ENCODE data around the gene OCA2.

Gene OCA2

DNA sequence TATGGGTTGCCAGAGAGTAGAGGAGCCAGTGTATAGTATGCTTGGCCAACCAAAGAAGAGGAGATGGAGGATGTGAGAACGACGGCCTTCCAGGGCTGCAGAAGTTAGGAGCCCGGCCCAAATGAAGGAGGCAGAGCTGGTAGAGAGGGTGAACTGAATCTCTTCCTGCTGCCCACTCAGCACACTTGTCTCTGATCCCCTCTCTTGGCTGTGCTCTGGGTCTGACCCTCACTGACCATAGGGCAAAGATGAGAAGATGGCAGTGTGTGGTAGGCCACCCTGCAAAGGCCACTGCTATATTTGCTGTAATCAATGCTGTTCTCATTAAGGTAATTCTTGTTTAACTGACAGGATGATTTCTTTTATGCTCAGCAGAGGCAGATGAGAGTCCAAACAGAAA, 256.0 kb downstream of the OCA2 start:
- DNase-seq = no peak

DNA sequence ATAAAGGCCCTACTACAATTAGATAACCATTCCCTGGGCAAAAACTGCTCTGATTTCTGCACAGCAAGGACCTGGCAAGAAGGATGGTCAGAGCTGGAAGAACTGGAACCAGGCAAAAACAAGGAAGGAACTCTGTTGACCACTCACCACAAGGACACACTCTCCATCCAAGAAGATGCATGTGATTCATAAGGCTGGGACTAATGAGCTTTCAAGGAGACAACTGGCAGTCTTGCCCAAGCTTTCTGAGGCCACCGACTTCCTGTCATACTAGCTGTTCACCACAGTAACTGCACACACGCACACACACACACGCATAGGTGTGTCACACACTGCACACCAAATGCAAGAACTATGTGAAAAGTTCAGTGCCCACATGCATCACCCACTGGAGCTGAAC, 256.6 kb downstream of the OCA2 start:
- DNase-seq = no peak

DNA sequence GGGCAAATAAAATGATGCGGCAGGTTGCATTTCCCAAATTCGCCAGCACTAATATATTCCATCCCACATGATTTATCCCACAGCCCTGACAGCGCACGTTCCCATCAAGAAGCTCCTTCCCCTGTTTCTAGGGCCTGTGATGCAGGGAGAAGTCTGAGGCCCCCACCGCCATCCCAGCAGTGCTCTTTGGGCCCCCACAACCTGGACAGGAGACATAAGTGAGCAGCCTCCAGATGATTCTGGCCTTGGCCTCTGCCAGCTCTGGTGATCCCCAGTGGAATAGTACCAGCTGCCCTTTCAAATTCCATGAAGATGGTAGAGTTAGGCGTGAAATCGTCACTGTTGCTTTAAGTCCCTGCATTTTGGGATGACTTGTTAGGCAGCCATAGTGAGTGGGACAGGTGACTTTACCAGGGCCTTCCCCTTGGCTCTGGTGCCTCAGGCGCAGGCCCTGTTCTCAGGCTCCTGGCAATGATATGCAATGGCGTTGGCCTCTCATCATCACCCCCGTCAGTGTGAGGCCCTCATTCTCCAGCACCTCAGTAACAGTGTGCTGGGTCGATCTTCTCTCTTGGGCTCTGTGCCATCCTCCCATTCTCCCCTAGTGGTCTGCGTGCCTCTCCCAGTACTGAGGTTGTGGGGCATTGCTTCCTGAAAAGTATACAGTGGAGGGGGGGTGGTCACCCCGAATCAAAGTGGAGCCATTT, 263.7 kb downstream of the OCA2 start:
- DNase-seq = no peak

DNA sequence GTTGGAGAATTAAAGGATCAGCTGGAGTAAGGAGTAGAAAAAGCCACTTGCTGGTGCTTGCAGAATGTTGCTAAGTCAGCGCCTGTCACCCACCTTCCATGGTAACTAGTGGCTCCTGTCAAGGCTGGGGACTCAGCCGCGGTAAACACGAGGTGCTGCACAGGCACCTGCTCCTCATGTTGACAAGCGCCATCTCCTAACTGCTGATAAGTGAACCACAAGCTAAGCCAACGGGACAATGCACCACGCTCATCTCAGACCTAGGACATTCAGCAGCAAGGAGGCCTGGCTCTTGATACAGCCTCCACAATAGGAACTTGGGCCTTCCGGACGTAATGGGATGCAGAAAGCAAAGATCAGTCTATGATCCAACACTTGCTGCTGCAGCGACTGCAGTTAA, 264.4 kb downstream of the OCA2 start:
- no peak for DNase-seq

DNA sequence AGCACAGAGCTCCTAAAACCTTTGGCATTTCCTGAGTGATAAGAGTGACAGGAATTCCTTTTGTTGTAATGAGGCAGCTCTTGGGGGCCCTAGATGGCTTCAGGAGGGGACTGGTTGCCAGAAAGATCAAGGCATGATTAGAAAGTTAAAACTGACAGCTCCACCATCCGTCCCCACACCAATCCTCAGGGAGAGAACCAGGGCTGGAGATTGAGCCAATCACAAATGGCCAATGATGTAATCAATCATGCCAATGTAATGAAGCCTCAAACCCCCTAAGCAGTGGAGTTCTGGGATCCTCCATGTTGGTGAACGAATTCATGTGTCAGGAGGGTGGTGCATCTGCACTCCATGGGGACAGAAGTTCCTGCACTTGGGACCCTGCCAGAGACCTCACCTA, 265.1 kb downstream of the OCA2 start:
- DNase-seq = no peak

DNA sequence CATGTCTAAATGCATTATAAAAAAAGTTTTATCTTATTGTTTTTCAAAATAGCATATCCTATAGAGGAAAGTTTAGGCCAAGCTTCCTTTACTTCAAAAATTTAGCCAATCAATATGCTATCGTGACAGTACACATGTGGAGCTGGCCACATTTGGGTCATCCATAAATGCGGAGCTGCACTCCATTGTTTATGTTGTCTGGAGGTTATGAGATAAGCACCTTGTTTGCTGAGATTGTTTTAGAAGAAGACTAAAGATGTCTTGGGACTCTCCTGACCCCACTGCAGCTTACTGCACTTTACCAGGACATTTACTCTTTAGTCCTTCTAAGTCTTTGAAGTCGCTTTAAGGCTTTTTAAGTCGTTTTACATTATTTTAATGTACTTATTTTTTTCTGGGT, 265.9 kb downstream of the OCA2 start:
- DNase-seq = no peak

DNA sequence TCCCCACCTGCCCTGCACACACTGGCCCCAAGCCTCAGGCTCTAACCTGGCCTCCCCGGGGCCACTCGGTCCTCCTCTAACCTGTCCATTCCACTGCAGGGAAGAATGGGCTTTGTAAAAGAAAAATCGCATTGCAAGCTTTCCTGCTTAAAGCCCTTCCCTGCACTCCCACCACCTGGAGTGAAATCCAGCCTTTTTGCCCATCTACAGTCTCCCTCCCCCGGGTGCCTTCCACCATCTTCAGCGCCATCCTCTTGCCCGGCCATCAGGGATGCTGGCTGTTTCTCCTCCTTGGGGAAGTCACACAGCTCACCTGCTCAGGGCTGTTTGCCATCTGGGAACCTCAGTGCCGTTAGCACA, 266.9 kb downstream of the OCA2 start:
- DNase-seq = no peak

DNA sequence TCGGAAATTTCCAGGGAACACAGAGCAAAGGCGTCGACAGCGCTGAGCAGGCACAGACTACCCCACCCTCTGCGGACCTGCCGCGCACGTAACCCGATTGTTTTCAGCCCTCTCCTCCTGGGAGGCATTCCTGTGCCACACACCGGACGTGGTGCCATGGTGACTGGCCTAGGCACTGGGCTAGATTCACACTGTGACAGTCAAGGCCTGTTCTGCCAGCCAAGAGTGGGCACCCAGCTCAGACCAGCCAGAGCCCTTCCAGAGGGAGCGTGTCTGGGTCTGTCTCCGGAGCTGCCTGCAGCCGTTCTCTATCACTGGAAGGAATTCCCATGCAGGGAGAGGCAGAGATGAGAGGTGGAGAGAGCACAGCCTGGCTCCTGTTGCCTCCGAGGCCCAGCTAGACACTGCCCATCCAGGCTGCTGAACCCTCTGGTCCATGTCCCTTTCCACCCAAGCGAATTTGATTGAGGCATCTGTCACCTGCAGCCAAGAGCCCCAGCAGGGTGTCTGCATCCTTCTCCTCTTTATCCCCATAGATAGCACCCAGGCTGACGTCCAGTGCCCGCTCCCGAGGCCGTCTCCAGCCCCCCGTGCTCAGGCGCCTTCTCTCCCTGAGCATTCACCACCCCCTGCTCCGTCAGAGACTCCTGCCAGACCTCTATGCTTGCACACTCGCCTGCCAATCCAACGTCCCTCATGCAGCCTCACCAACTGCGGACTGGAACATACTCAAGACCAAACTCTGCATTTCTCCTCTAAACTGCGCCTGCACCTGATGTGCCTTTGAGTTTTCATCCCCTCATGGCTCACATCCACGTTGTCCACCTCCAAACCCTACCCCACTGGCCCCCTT, 267.5 kb downstream of the OCA2 start:
- no peak for DNase-seq

DNA sequence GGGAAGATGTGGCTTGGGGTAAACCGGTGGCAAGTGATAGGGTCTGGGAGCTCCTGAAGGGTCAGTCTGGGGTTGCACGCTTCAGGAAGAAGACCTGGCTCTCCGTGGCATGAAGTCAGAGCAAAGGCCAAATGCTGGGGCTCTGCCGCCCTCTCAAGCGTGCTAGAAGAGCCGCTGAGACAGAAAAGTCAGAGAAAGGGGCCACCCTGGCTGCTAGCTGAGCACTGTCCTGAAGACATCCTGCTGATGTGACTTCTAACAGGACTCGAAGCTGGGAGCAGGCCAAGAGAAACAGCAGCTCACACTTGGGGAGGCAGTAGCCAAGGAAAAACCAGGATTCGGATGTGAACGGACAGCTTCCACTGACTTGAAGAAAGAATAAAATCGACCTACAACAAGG, 270.4 kb downstream of the OCA2 start:
- no peak for DNase-seq

DNA sequence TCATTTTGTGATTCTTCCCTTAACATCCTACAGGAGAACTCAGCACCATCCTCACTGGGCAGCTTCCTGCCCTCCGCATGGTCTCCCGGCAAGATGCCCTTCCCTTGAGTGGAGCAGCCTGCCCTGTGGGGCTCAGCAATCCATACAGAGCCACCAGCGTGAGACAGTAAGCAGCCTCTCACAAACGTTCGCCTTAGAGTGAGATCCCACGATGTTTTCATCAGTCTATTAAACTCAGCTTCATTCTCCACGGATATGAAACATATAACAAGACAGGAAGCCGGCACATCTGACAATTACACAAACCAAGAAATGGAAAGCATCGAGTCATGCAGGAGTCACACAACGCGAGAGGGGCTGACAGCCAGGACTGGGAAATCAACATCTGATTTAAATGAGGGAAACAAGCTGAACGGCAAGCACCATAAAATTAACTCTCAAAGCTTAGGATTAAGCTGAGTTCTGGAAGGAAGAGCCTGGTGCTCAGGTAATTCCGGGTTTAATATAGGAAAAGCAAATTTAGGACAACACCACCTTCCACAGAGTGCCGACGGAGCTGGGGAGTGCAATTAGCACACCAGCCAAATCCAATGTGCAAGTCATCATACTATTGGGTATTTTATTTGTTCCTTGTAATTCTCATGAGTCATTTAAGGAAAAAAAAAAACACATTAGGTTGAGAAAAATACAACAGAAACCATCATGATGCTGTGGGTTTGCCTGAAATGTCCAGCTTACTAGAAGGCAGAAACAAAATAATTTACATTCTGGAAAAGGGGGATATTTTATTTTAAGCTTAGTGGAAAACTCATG, 272.0 kb downstream of the OCA2 start:
- no peak for DNase-seq

DNA sequence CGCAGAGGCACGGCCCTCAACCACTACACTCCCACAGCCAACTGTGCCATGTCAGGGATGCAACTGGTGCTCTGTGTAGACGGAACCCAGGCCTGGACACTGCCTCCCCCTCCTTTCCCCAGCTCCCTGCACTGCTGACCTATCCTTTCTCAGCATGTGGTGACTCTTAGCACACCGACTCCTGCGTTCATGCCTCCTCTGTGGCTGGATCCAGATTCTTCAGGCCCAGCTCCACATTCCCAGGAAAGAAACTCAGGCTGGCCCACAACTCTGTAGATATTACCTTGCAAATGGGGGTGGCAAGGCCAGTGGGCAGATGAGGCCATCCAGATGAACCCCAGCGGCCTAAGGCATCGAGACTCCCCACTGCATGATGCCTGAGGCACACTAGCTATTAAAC, 272.7 kb downstream of the OCA2 start:
- no peak for DNase-seq

DNA sequence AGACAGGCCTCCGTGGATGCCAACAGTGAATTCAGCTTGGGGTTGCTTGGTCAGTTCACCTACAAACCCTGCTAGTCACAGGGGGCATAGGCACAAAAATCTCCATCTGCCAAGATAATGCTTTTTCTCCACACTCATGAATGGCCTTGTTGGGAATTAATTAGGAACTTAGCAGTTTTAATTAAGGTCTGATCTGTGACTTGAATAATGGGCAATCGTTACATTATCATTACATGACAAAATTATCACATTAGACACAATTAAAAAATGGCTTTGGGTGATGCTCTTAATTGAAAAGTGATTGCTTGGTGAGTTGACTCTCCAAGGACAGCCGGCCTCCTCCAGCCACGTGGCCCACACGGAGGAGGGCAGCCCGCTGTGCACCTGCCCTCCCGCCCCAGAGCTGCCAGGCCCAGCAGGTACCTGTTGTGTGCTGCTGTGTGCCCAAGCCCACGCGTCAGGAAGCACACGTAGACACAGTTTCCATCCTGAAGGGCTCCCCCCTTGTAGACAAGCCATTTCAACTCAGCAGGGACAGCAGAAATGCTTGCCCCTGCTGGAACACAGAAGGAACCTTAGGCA, 274.2 kb downstream of the OCA2 start:
- no peak for DNase-seq

DNA sequence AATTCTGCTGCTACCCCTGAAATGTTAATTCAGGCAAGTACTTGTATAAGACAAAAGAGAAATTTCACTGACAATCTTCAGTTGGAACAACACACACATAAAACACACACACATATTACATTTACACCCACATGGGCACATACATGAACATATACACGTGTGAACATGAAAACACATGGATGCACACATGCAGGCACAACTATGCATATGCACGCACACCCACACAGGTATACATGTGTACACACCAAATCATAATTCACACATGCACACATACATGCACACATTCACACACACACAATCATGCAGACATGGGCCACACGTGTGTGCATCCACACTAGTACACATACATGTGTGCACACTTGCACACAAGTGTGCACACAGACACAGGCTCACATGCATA, 277.8 kb downstream of the OCA2 start:
- DNase-seq = no peak

DNA sequence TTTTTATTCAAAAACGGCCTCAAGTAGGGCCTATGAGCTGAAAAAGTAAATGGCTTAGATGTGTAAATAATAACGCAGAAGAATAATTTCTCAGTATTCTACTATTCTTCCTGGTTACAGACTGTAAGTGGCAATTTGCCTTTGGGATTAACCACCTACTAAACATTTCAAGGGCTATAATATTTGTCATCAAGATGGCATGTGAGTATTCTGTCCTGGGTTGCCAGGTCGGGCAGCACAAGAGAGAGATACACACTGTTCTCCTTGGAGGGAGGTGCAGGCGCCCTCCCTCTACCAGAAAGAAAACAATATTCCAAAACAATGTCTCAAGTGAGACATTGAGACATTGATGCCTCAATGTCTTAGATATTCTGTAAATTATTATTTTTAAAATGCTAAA, 278.4 kb downstream of the OCA2 start:
- no peak for DNase-seq

DNA sequence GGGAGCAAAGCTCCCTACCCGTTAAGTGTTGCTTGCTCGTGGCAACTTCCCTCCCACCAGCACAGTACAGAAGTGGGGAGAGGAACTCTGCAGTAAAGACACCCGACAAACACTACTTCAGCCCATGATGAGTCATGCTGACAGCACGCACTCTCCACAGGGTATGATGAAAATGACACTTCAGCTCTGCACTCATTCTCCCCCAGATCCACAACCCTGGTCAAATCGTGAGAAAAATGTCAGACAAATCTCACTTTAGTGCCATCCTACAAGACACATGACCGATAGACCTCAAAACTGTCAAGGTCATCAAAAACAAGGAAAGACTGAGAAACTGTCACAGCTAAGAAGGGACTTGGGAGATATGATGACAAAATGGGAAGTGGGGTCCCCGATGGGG, 278.9 kb downstream of the OCA2 start:
- no peak for DNase-seq

DNA sequence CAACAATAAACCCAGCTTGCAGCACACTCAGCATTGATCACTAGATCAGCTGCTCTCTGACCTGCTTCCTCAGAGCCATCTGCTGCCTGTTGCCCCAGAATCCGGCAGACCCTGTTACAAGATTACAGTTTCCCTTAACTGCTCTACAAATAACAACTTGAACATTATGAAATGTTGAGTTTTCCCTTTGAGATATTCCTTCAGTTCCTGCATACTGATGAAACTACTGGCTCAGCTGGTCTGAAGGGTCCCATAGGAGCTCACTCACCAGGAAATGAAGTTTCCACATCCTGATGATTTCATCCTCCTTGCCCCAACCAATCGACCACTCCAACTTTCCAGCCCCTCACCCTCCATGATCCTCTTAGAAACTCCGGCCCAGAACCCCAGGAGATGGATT, 281.9 kb downstream of the OCA2 start:
- no peak for DNase-seq

DNA sequence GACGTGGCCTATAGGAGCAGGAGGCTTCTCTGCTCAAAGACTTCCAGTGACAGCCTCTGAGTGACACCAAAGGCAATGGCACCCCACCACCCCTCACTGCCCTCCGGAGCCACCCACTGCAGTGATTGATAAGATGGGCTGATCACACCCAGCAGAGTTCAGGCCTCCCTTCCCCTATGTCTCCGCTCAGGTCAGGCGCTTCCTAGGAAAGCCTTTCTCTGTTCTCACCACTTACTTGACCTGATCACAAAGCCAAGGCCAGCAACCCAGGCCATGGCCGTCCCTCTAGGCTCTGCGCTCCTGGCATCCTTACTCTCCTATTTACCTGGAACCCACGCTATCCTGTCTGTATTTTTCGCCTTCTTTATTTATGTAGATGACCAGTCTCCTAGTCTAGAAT, 282.3 kb downstream of the OCA2 start:
- DNase-seq = no peak

DNA sequence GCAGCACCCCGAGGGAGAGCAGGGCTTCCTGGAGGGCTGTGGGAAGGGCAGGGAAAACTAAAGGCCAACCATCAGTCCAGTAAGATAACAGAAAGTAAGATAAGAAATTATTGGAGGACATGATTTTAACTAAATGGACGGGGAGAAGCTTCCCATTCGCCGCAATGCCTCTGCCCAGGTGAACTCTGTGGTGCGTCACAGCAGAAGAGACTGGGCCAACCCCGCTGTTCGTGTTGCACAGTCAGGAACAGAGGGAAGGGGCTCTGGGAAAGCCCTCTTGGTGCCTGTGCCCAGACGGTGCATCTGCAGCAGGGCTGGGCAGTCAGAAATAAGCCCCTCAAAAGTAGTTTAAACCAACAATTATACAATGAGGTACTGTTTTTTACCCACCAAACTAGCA, 284.1 kb downstream of the OCA2 start:
- DNase-seq = no peak

DNA sequence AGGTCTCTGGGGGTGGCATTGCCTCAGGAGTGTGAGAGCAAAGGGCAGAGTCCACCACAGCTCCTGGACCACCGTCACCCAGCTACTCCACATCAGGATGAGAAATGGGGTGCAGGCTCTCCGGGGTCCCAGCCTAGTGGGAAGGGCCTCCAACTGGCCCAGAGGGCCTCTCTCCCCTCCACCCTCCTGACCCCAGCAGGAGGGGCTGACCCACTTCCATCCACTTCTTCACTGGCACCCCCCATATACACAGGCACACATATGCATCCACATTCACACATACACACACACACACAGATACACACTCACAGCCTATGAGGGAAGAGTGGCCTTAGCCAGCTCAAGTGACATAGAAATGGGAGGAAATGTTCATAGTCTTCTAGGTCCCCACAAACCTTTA, 286.0 kb downstream of the OCA2 start:
- no peak for DNase-seq

DNA sequence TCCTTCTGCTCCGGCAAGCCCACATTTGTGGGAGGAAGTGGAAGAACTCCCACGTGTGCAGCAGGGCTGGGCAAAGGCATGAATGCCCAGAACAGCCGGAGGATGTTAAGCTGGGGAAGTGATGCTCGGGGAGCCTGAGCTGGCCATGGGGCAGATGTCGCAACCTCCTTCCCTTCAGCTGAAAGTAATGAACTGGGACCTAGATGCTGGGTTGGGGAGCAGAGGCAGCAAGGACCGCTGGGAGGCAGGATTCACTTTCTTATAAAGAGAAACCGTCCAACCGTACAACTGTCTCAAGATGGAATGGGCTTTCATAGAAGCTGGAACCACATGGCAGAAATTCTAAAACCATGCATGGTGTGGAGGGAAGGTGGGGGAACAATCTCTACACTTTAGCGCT, 290.9 kb downstream of the OCA2 start:
- no peak for DNase-seq

DNA sequence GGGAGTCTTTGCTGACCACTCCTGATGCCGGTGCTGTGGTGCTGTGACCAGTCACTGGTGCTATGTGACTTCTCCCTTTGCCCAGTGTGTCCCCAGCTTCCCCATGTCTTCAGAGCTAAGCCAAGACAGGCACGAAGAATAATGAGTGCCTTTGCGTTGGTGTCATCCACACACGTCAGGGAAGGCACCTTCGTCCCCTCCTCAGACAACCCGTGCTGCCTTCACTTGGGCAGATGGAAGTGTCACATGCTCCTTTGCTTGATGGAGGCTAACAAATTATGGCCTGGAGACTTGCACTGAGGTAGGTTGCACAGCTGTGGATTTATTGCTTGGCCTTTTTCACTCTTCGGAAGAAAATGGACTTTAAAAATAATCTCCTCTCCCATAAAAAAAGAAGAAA, 291.8 kb downstream of the OCA2 start:
- no peak for DNase-seq

DNA sequence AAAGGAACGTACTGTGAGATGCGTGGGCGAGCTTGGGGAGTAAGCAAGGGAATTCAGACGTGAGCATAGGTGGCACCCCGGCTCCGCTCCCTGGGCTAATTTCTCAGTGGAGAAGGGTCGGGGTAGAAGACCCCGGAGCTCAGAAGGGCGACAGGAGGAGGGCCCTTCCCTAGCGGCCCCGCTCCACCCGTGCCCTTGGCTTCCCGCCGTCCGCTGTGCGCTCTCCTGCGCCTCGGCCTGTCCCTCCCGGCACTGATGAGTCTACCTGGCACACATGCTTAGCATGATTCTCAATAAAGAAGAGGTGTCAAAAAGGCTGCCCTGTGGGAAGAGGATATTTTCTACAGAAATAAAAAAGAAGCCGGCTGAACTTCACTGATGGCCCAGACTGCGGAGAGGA, 292.7 kb downstream of the OCA2 start:
- no peak for DNase-seq

Measured in NCI-H524 treated with DMSO at 0.1 percent for 48 hours (cell line).